AG04449 (cell line): Measurements from ENCODE around the gene SH3YL1.

Experiments
- CTCF ChIA-PET: fragments of 350-600 bp; formaldehyde crosslinking; extraction: SDS; loops from one replicate; lab custom pipeline; 2021; ENCODE audit warnings: antibody characterized with exemption; lab: Yijun Ruan, JAX
- POLR2A ChIA-PET: fragments of 400-600, 350-600 bp; formaldehyde crosslinking; extraction: SDS; loops from one replicate; lab custom pipeline; 2020; ENCODE audit warnings: antibody characterized with exemption, inconsistent platforms; lab: Yijun Ruan, JAX
- DNase-seq: peaks from one replicate; pipeline ENCODE4 v3.0.0-alpha.2; 2010; ENCODE audit warnings: low read depth, low spot score
- H3K4me3 ChIP-seq: 2 replicates; pipeline ENCODE4 v1.5.1; 2011; ENCODE audit warnings: low read depth, mild to moderate bottlenecking, control low read depth, low read length
- CTCF ChIP-seq: IDR thresholded peaks from one replicate; pipeline ENCODE4 v1.5.1; 2011; ENCODE audit warnings: mild to moderate bottlenecking, moderate library complexity, low read length, control low read depth, inconsistent platforms; ENCODE audit not compliant: insufficient read depth; ENCODE audit errors: missing control alignments

Gene SH3YL1

DNA sequence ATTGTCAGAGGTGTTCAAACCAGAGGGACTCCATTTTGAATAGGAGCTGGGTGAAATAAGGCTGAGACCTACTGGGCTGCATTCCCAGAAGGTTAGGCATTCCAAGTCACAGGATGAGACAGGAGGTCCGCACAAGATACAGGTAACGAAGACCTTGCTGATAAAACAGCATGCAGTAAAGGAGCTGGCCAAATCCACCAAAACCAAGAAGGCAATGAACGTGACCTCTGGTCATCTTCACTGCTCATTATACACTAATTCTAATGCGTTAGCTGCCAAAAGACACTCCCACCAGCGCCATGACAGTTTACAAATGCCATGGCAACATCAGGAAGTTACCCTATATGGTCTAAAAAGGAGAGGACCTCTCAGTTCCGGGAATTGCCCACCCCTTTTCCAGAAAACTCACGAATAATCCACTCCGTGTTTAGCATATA lies 10.6 kb downstream of the SH3YL1 start:
- POLR2A ChIA-PET: no interaction called here
- H3K4me3 ChIP-seq: no peak overlapping the region
- TF ChIP-seq CTCF: no peak
- DNase-seq: no peak
- CTCF ChIA-PET: no interaction called here

GRCh38 chr2:252001-252602 lies 11.7 kb downstream of the SH3YL1 start:
- ChIA-PET POLR2A (interaction anchor here (0.7 kb wide), 1 partner anchor 13 kb away, joined by 3 read pairs; no protein-coding TSS in a partner anchor), CTCF (interaction anchor here (0.9 to 7.1 kb wide), 4 partner anchors 9 to 38 kb away, joined by 3 to 99 read pairs (median 4); partner anchors contain the start of gene ALKAL2)
- H3K4me3 ChIP-seq: no peak overlapping the region
- no peak for TF ChIP-seq CTCF
- DNase-seq: no peak

DNA sequence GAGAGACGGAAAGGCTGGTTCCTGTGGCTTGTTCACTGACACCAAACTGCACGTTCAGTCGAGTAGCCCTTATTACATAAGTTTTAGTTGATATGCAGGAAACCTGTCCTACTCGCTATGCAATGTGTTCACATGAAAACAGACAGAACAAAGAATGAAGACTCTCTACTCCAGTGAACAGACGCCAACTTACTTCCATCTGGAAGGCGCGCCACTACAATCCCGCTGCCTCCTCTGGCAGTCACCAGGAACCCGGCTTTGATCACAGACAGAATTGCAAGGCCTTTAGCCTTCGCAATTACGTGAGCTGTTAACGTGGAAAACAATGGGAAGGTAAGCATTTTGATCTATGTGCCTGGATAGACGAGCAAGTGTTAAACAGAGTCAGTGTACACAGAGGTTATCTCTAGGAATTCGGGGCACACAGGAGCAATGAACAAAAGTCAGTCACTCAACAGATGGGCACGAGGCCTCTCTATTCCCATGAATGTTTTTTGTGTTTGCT lies 14.2 kb downstream of the SH3YL1 start:
- ChIA-PET POLR2A (no interaction called here), CTCF (interaction anchor here (0.8 to 7.1 kb wide), 5 partner anchors 21 to 1296 kb away, joined by 3 to 99 read pairs (median 3); partner anchors contain the start of gene ALKAL2)
- no peak overlapping the region for H3K4me3 ChIP-seq
- no peak for DNase-seq
- no peak for TF ChIP-seq CTCF

DNA sequence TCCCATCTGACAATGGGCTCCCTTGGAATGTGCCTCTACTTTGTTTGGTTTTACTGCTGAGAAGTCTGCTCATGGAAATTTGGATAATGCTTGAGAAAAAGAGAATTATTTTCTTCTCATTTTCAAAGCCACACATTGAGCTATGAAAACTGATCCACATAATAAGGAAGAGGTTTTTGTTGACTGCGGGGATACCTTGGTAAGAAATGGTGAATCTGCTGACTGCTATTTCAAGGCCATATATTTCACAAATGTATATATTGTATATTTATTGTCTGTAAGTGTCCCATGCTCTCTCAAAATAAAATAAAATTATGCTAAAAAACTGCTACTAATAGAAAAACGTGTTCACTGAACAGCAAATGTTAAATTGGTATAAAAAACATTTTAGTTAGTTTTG lies 15.1 kb downstream of the SH3YL1 start:
- CTCF ChIA-PET: interaction anchor here (4.4 to 7.1 kb wide), 2 partner anchors 11 to 39 kb away, joined by 42 to 99 read pairs; partner anchors contain the start of gene ALKAL2
- TF ChIP-seq CTCF: no peak
- POLR2A ChIA-PET: no interaction called here
- DNase-seq: no peak
- H3K4me3 ChIP-seq: no peak overlapping the region

DNA sequence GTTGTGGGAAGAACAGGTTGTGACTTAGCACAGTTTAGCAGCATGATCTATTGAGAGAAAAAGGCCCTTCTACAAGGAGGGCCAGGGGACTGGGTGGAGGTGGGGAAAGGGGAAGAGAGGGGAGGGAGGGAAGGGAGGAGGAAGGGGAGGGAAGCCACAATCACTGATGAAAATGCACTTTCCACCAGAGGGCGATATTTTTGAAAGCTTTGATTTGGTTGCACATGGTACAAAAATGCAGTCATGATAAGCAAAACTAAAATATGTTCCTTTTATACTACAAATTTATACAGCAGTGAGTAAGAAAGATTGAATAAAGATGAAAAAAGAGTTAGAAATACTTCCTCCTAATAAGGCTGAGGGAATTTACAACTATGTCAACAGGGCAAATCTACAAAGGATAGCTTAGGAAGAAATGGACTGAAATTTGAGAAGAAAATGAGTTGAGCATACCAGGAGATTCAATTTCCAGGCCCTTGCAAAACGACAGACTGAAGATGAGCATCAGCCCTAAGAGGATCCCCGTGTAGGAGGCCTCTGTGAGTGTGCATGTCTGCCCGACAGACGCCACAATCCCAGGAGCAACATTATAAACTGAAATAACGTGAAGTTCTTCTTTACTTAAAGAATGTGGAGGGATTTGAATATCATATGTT lies 17.2 kb downstream of the SH3YL1 start:
- peak; percentile 45 for DNase-seq
- ChIA-PET POLR2A (no interaction called here), CTCF (interaction anchor here (0.8 to 7.1 kb wide), 21 partner anchors 8 to 1302 kb away, joined by 3 to 99 read pairs (median 4); partner anchors contain the start of gene ALKAL2)
- peak; percentile 57 for TF ChIP-seq CTCF
- no peak overlapping the region for H3K4me3 ChIP-seq

DNA sequence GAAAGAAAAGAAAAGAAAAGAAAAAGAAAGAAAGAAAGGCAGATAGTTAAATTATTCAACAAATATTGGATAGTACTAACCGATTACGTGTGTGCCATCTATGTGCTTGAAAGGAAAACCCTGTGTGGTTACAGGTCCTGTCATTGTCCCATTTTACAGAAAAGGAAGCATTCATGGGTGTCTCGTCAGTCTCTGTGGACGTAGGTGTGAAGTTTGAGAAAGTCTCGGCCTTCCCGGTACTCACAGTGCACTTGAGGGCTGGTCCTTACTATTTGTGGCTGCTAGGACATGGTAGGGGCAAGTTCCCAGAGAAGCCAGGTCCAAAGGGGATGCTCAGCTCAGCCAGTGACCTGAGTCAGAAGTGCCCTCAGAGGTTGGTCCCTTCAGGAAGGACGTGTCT lies 19.3 kb downstream of the SH3YL1 start:
- CTCF ChIA-PET: interaction anchor here (1.4 to 7.1 kb wide), 3 partner anchors 10 to 43 kb away, joined by 5 to 99 read pairs (median 42); partner anchors contain the start of gene ALKAL2
- TF ChIP-seq CTCF: no peak
- no peak for DNase-seq
- POLR2A ChIA-PET: no interaction called here
- H3K4me3 ChIP-seq: no peak overlapping the region
